GM12878 (cell line): ENCODE results near the gene JMY. TPM values are rescaled to one million over a fixed set of nuclear protein-coding genes. Genes with fewer than 3 reads are reported as not detected.

Experiments used
- ATF3 ChIP-seq: IDR thresholded peaks from 2 replicates; pipeline ENCODE4 v1.6.1; 2011; ENCODE audit warnings: low read depth, mild to moderate bottlenecking, low read length, moderate library complexity, borderline replicate concordance; ENCODE audit errors: extremely low read depth
- BMI1 ChIP-seq: fragments of 450-650 bp; IDR thresholded peaks from 2 replicates; pipeline ENCODE4 v1.6.1; 2016; ENCODE audit warnings: mild to moderate bottlenecking, moderate library complexity, borderline replicate concordance
- CBX5 ChIP-seq: sonication (generic); IDR thresholded peaks from 2 replicates; pipeline ENCODE4 v1.6.1; 2016; ENCODE audit warnings: low read depth, moderate library complexity, mild to moderate bottlenecking, inconsistent platforms
- CEBPB ChIP-seq, 2 experiments: fragments of 150-350 bp in 1 of 2; IDR thresholded peaks; 2 replicates each; pipeline ENCODE4 v1.6.1; 2012 to 2014; ENCODE audit warnings: low read depth in 2 of 2, low read length in 2 of 2, borderline replicate concordance in 1 of 2, inconsistent platforms in 1 of 2
- CHD4 ChIP-seq: fragments of 200-600 bp; sonication (generic); IDR thresholded peaks from 2 replicates; pipeline ENCODE4 v1.6.1; 2016; ENCODE audit warnings: mild to moderate bottlenecking
- GABPA ChIP-seq: IDR thresholded peaks from 2 replicates; pipeline ENCODE4 v1.6.1; 2014; ENCODE audit warnings: antibody characterized with exemption, low read depth, mild to moderate bottlenecking, inconsistent platforms
- IKZF2 ChIP-seq, 2 experiments: fragments of 450-650 bp; IDR thresholded peaks; 2 replicates each; pipeline ENCODE4 v1.6.1; 2017; ENCODE audit warnings: mild to moderate bottlenecking in 2 of 2, moderate library complexity in 2 of 2
- IRF3 ChIP-seq: fragments of 450-650 bp; IDR thresholded peaks from 2 replicates; pipeline ENCODE4 v1.6.1; 2014; ENCODE audit warnings: mild to moderate bottlenecking
- MEF2B ChIP-seq: fragments of 450-650 bp; IDR thresholded peaks from 2 replicates; pipeline ENCODE4 v1.6.1; 2018; ENCODE audit warnings: mild to moderate bottlenecking, moderate library complexity; ENCODE audit not compliant: partially characterized antibody, poor library complexity, severe bottlenecking
- MXI1 ChIP-seq: fragments of 150-350 bp; IDR thresholded peaks from 2 replicates; pipeline ENCODE4 v1.6.1; 2011; ENCODE audit warnings: low read depth, mild to moderate bottlenecking, inconsistent platforms, low read length, improper control_type of control experiment
- MYC ChIP-seq: IDR thresholded peaks from 2 replicates; pipeline ENCODE4 v1.6.1; 2011; ENCODE audit warnings: mild to moderate bottlenecking, low read length, moderate library complexity, inconsistent platforms; ENCODE audit not compliant: insufficient read depth, insufficient replicate concordance, insufficient read length, severe bottlenecking
- NBN ChIP-seq: fragments of 450-650 bp; IDR thresholded peaks from 2 replicates; pipeline ENCODE4 v1.6.1; 2016
- RFX5 ChIP-seq: IDR thresholded peaks from 2 replicates; pipeline ENCODE4 v1.6.1; 2011; ENCODE audit warnings: low read depth, low read length, improper control_type of control experiment
- SKIL ChIP-seq: fragments of 450-650 bp; IDR thresholded peaks from 2 replicates; pipeline ENCODE4 v1.6.1; 2017; ENCODE audit warnings: mild to moderate bottlenecking, low read depth, inconsistent platforms; ENCODE audit not compliant: poor library complexity, severe bottlenecking
- SUPT20H ChIP-seq: IDR thresholded peaks from 2 replicates; pipeline ENCODE4 v1.6.1; 2011; ENCODE audit warnings: low read depth, mild to moderate bottlenecking, low read length, moderate library complexity, borderline replicate concordance; ENCODE audit not compliant: control insufficient read depth
- TARDBP ChIP-seq: IDR thresholded peaks from 2 replicates; pipeline ENCODE4 v1.6.1; 2016; ENCODE audit warnings: borderline replicate concordance
- ZBED1 ChIP-seq: IDR thresholded peaks from 2 replicates; pipeline ENCODE4 v1.6.1; 2016; ENCODE audit warnings: borderline replicate concordance
- ZNF384 ChIP-seq: IDR thresholded peaks from 2 replicates; pipeline ENCODE4 v1.6.1; 2012; ENCODE audit warnings: low read depth, mild to moderate bottlenecking, low read length, improper control_type of control experiment, borderline replicate concordance
- polyA plus RNA-seq, 11 experiments: library from polyadenylated mRNA; depleted of rRNA in 4 of 11; unstranded in 6 of 11; stranded (reverse) in 5 of 11; fragments of >200 nt; fragmentation: Nextera tagmentation in 4 of 11; fragmentation: Illumina TruSeq in 1 of 11; extraction: Ambion mirVana in 4 of 11; extraction: Trizol in 1 of 11; gene quantifications; 1 replicate in 1 of 11; 2 replicates in 10 of 11; pipeline versions ENCODE4 v1.2.1 to v1.2.3, GENCODE V29; 2011 to 2016; ENCODE audit warnings: inconsistent platforms in 2 of 11, missing spikeins in 2 of 11, low read depth in 1 of 11
- total RNA-seq, 4 experiments: library from RNA; depleted of rRNA in 3 of 4; stranded (reverse); fragments of >200 nt in 3 of 4; fragmentation: Illumina TruSeq in 1 of 4; extraction: Trizol in 1 of 4; gene quantifications; 2 replicates each; pipeline versions ENCODE4 v1.2.1 to v1.2.3, GENCODE V29; 2013 to 2021
- TF ChIP-seq, protein P1 (sequence below): IDR thresholded peaks from 2 replicates; pipeline ENCODE4 v1.6.1; 2011; ENCODE audit warnings: low read depth, low read length, improper control_type of control experiment, borderline replicate concordance

JMY gene
- total and polyA plus RNA-seq, 10 of the 15 experiments (the other 5 are each of a cell fraction or from before 2014, with no cell fraction given), result 0.63 to 4.8 (median 2.4) TPM

GRCh38 chr5:79229357-79230174 is 6.4 kb upstream of the JMY start (continued):
- TF ChIP-seq CHD4, result no peak
- 0 out of 2 replicates have a peak, but pooled peaks have one; percentile 19 for TF ChIP-seq GABPA
- TF ChIP-seq BMI1, result 0 out of 2 replicates have a peak, but pooled peaks have one; percentile 35
- TF ChIP-seq RFX5, result no peak
- no peak; the same call in 1 of the 2 replicates for TF ChIP-seq NBN
- TF ChIP-seq, protein P1, sequence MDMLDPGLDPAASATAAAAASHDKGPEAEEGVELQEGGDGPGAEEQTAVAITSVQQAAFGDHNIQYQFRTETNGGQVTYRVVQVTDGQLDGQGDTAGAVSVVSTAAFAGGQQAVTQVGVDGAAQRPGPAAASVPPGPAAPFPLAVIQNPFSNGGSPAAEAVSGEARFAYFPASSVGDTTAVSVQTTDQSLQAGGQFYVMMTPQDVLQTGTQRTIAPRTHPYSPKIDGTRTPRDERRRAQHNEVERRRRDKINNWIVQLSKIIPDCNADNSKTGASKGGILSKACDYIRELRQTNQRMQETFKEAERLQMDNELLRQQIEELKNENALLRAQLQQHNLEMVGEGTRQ, result no peak
- peak; percentile 18 for TF ChIP-seq SKIL
- TF ChIP-seq TARDBP, result no peak
- TF ChIP-seq ZNF384, result peak; percentile 27; the same call in 1 of the 2 replicates
- TF ChIP-seq CBX5, result no peak
- no peak for TF ChIP-seq ZBED1
- TF ChIP-seq IRF3, result no peak
- peak; percentile 73 to 80 for TF ChIP-seq IKZF2 (IDR thresholded peaks at IDR 0.05)
- TF ChIP-seq CEBPB (IDR thresholded peaks at IDR 0.05; ENCODE audit: borderline replicate concordance in 1 of 2, low read depth in 2 of 2, low read length in 2 of 2), result peak in 1 of 2 experiments; percentile 33; a peak in 1 of 4 replicates
- peak; percentile 37 for TF ChIP-seq MEF2B
- no peak for TF ChIP-seq ATF3
- no peak for TF ChIP-seq MYC
- no peak for TF ChIP-seq SUPT20H
- TF ChIP-seq MXI1, result no peak
